GM23338 (cell line): Measurements from ENCODE around the gene PREP. TPM values are rescaled to one million over a fixed set of nuclear protein-coding genes. Genes with fewer than 3 reads are reported as not detected.

Experiments used
- ATAC-seq: fragments of 200-7000 bp; cut with Tn5 transposase; 3 replicates; pipeline ENCODE4 v1.9.1; 2020
- DNase-seq: peaks from one replicate; pipeline ENCODE4 v3.0.0-alpha.2; 2015; ENCODE audit warnings: low spot score
- H2AFZ ChIP-seq: fragments of 200-600 bp; sonication (generic); 2 replicates; pipeline ENCODE4 v1.8.0; 2016; ENCODE audit warnings: antibody characterized with exemption, mild to moderate bottlenecking, moderate library complexity
- H3F3A ChIP-seq: fragments of 200-600 bp; sonication (generic); replicated peaks from 2 replicates; pipeline ENCODE4 v1.8.0; 2017; ENCODE audit warnings: antibody characterized with exemption, mixed run types, low read depth
- H3K27ac ChIP-seq: fragments of 200-600 bp; sonication (generic); 2 replicates; pipeline ENCODE4 v1.6.1; 2016; ENCODE audit warnings: low read depth
- H3K27me3 ChIP-seq: fragments of 200-600 bp; sonication (generic); 2 replicates; pipeline ENCODE4 v1.8.0; 2016; ENCODE audit warnings: mild to moderate bottlenecking, mixed run types, moderate library complexity; ENCODE audit not compliant: insufficient read depth
- H3K36me3 ChIP-seq: fragments of 200-600 bp; sonication (generic); 2 replicates; pipeline ENCODE4 v1.8.0; 2016; ENCODE audit warnings: mild to moderate bottlenecking; ENCODE audit not compliant: insufficient read depth
- H3K4me1 ChIP-seq: fragments of 200-600 bp; sonication (generic); 2 replicates; pipeline ENCODE4 v1.8.0; 2016; ENCODE audit warnings: mild to moderate bottlenecking, moderate library complexity; ENCODE audit not compliant: insufficient read depth
- H3K4me2 ChIP-seq: fragments of 200-600 bp; sonication (generic); 2 replicates; pipeline ENCODE4 v1.7.1; 2017; ENCODE audit warnings: mixed run types
- H3K4me3 ChIP-seq: fragments of 200-600 bp; sonication (generic); 2 replicates; pipeline ENCODE4 v1.6.1; 2016; ENCODE audit warnings: mixed run types
- H3K79me2 ChIP-seq: fragments of 200-600 bp; sonication (generic); replicated peaks from 2 replicates; pipeline ENCODE4 v1.8.0; 2017; ENCODE audit warnings: mild to moderate bottlenecking; ENCODE audit not compliant: insufficient read depth
- H3K9me2 ChIP-seq: fragments of 200-600 bp; sonication (generic); 2 replicates; pipeline ENCODE4 v1.8.0; 2017; ENCODE audit not compliant: insufficient read depth
- H4K20me1 ChIP-seq: fragments of 200-600 bp; sonication (generic); replicated peaks from 2 replicates; pipeline ENCODE4 v1.8.0; 2017; ENCODE audit warnings: mild to moderate bottlenecking; ENCODE audit not compliant: insufficient read depth
- H3K27ac Mint-ChIP-seq: 2 replicates; pipeline ENCODE4 v1.8.0; 2020; ENCODE audit warnings: inconsistent platforms, mild to moderate bottlenecking, moderate library complexity, mixed read lengths
- H3K27me3 Mint-ChIP-seq: 3 replicates; pipeline ENCODE4 v1.8.0; 2022; ENCODE audit warnings: low read depth, mild to moderate bottlenecking, moderate library complexity, mixed read lengths, inconsistent platforms; ENCODE audit not compliant: insufficient read depth, poor library complexity
- H3K36me3 Mint-ChIP-seq: 3 replicates; pipeline ENCODE4 v1.8.0; 2021; ENCODE audit warnings: low read depth, mild to moderate bottlenecking, inconsistent platforms, moderate library complexity, mixed read lengths
- H3K4me1 Mint-ChIP-seq: 3 replicates; pipeline ENCODE4 v1.8.0; 2020; ENCODE audit warnings: mild to moderate bottlenecking, inconsistent platforms, mixed read lengths
- H3K4me3 Mint-ChIP-seq: 3 replicates; pipeline ENCODE4 v1.8.0; 2021; ENCODE audit warnings: moderate library complexity, mild to moderate bottlenecking, inconsistent platforms, mixed read lengths
- H3K9me3 Mint-ChIP-seq: 3 replicates; pipeline ENCODE4 v1.8.0; 2020; ENCODE audit warnings: moderate library complexity, mild to moderate bottlenecking, inconsistent platforms, mixed read lengths
- CREB1 ChIP-seq: fragments of 250-450 bp; sonication (Bioruptor Pico); IDR thresholded peaks from 2 replicates; pipeline ENCODE4 v1.5.0; 2020; ENCODE audit warnings: low read depth, mild to moderate bottlenecking, moderate library complexity
- CTCF ChIP-seq, 2 experiments: fragments of 200-600 bp in 1 of 2; sonication (generic) in 1 of 2; conservative IDR thresholded peaks; 2 replicates each; pipeline versions ENCODE4 v1.5.1 to v1.6.1; 2016 to 2017; ENCODE audit warnings: antibody characterized with exemption in 2 of 2, low read depth in 2 of 2, mild to moderate bottlenecking in 2 of 2, moderate library complexity in 1 of 2
- ETS1 ChIP-seq: IDR thresholded peaks from 2 replicates; pipeline ENCODE4 v1.6.1; 2016; ENCODE audit warnings: antibody characterized with exemption
- JUNB ChIP-seq: IDR thresholded peaks from one replicate; pipeline ENCODE4 v1.6.1; 2016; ENCODE audit warnings: antibody characterized with exemption; ENCODE audit not compliant: unreplicated experiment
- NANOG ChIP-seq: IDR thresholded peaks from 2 replicates; pipeline ENCODE4 v1.6.1; 2016; ENCODE audit warnings: antibody characterized with exemption, borderline replicate concordance
- POLR2AphosphoS5 ChIP-seq: IDR thresholded peaks from 2 replicates; pipeline ENCODE4 v1.6.1; 2016; ENCODE audit warnings: antibody characterized with exemption, low read depth
- REST ChIP-seq: IDR thresholded peaks from one replicate; pipeline ENCODE4 v1.6.1; 2018; ENCODE audit warnings: antibody characterized with exemption; ENCODE audit not compliant: unreplicated experiment
- ZNF331 ChIP-seq: fragments of 250-450 bp; sonication (Bioruptor Pico); IDR thresholded peaks from 2 replicates; pipeline ENCODE4 v1.5.0; 2020; ENCODE audit warnings: low read depth, mild to moderate bottlenecking, moderate library complexity
- ZNF462 ChIP-seq: fragments of 250-450 bp; sonication (Bioruptor Pico); IDR thresholded peaks from 2 replicates; pipeline ENCODE4 v1.5.0; 2020; ENCODE audit warnings: mild to moderate bottlenecking, moderate library complexity
- polyA plus RNA-seq: library from polyadenylated mRNA; unstranded; fragments of >200 nt; fragmentation: Nextera tagmentation; extraction: Ambion mirVana; gene quantifications from 2 replicates; pipeline ENCODE4 v1.2.1, GENCODE V29; 2016
- total RNA-seq: library from RNA; depleted of rRNA; stranded (reverse); fragments of >200 nt; shearing (Covaris generic); gene quantifications from 2 replicates; pipeline ENCODE4 v1.2.3, GENCODE V29; 2014

PREP gene
- total and polyA plus RNA-seq, 2 experiments from 2014 or later: 28.5 to 52.7 TPM

- DNase-seq (no peak), ATAC-seq (no peak)
- H3K27me3 Mint-ChIP-seq: no peaks in the 10 kb centered on the region
- no peak overlapping the region for H2AFZ ChIP-seq
- H3K27me3 ChIP-seq: no peaks in the 10 kb centered on the region
- no peak overlapping the region for H3K27ac Mint-ChIP-seq
- no peak overlapping the region for H3K27ac ChIP-seq
- H3K36me3 ChIP-seq: peaks cover 17% of the 10 kb centered on the region; the same call in 1 of the 2 replicates
- H3K36me3 Mint-ChIP-seq: peaks cover 48% of the 10 kb centered on the region
- no peaks in the 10 kb centered on the region for H3F3A ChIP-seq
- H3K9me2 ChIP-seq: no peaks in the 10 kb centered on the region
- no peak overlapping the region for H3K4me3 ChIP-seq
- H4K20me1 ChIP-seq: no peaks in the 10 kb centered on the region; the same call in 1 of the 2 replicates
- H3K9me3 Mint-ChIP-seq: no peaks in the 10 kb centered on the region
- no peaks in the 10 kb centered on the region for H3K79me2 ChIP-seq
- H3K4me3 Mint-ChIP-seq: no peak overlapping the region
- TF ChIP-seq POLR2AphosphoS5: no peak
- TF ChIP-seq REST: no peak
- 0 out of 4 replicates have a peak, but pooled peaks of 1 of the 2 experiments have one; percentile 3 for TF ChIP-seq CTCF (conservative IDR thresholded peaks at IDR 0.05; ENCODE audit: low read depth in 2 of 2)
- H3K4me1 ChIP-seq: no peaks in the 10 kb centered on the region
- H3K4me1 Mint-ChIP-seq: no peaks in the 10 kb centered on the region; the same call in 2 of the 3 replicates
- no peak overlapping the region for H3K4me2 ChIP-seq
These were observed 122.8 kb downstream of the PREP start for GRCh38 chr6:105280033-105280432.

- Histone ChIP-seq H4K20me1 (no peaks in the 10 kb centered on the region; the same call in 1 of the 2 replicates), H3K27me3 (no peaks in the 10 kb centered on the region), H3K27ac (no peak overlapping the region), H3K9me2 (no peaks in the 10 kb centered on the region), H3K4me2 (no peak overlapping the region), H2AFZ (no peak overlapping the region), H3F3A (no peaks in the 10 kb centered on the region), H3K4me3 (no peak overlapping the region), H3K79me2 (no peaks in the 10 kb centered on the region), H3K36me3 (peaks cover 14% of the 10 kb centered on the region; the same call in 1 of the 2 replicates), H3K4me1 (no peaks in the 10 kb centered on the region)
- DNase-seq (no peak), ATAC-seq (no peak)
- no peak overlapping the region for H3K27ac Mint-ChIP-seq
- no peaks in the 10 kb centered on the region; the same call in 2 of the 3 replicates for H3K4me1 Mint-ChIP-seq
- H3K4me3 Mint-ChIP-seq: no peak overlapping the region
- H3K36me3 Mint-ChIP-seq: peaks cover 48% of the 10 kb centered on the region
- no peaks in the 10 kb centered on the region for H3K27me3 Mint-ChIP-seq
- no peaks in the 10 kb centered on the region for H3K9me3 Mint-ChIP-seq
- TF ChIP-seq JUNB (no peak), ZNF331 (no peak), POLR2AphosphoS5 (no peak), NANOG (no peak), ETS1 (no peak), ZNF462 (CRISPR knock-in tag) (no peak), CREB1 (CRISPR knock-in tag) (no peak)
These were observed 123.4 kb downstream of the PREP start for GRCh38 chr6:105279463-105279862.
